Stimulated activated CD4-positive, alpha-beta T cell treated with anti-CD3 and anti-CD28 coated beads, Interleukin-12 subunit alpha, Interleukin-12 subunit beta, amount 100 ng/mL, for 24 hours (primary cell): Measurements from ENCODE around the gene COLEC12.
"Not testable (repeated sequence)": the region's sequence is repeated elsewhere in the genome, so short reads cannot be mapped to it uniquely, and the experiment has no call there.

Experiments used
- DNase-seq, 2 experiments: peaks; one replicate each; pipeline ENCODE4 v3.0.0-alpha.2; 2020; ENCODE audit warnings: low read depth in 2 of 2

Gene COLEC12

DNA sequence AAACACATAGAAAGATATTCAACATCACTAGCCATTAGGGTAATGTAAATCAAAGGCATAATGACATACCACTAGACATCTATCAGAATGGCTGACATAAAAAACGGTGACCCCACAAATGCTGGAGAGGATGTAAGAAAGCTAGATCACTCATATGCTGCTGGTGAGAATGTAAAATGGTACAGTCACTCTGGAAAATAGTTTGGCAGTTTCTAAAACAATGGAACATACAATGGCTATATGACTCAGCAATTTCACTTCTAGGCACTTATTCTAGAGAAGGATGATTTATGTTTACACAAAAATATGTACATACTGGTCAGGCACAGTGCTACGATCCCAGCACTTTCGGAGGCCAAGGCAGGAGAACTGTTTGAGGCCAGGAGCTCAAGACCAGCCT is 87.3 kb downstream of the COLEC12 start:
- no peak for DNase-seq

DNA sequence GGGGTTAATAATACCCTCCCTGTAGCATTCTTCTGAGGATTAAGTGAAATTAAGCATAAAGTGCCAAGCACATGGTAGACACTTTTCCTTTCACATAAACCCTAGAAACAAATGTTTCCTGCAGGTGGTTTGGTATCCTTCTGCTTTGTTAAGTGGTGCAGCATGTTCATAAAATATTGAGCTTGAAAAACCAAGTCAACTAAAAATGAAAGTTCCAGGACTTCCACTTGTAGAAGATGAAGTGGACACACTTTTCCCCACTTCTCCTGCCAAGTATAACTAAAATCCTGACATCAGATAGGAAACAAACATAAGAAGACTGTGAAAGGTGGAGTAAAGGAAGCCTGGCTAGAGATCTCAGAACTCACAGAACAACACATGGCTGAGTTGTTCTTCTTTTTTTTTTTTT is 90.5 kb downstream of the COLEC12 start:
- DNase-seq: no peak

DNA sequence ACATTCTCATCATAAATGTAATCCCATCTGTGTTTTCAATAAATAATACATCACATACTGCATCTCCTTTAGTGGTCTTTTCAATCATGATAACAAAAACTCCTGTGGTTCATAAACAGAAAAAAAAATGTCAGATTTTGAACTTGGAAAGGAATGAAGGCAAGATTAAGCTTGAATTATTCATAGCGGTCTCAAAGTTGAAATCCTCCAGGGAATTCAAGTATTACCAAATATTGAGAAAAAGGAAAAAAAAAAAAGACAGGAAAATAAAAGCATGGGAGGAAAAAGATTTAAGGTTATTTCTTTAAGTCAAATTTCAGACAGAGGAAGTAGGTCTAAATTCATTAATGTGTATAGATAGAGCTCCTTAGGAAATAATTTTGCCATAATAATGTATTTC is 92.1 kb downstream of the COLEC12 start:
- no peak for DNase-seq

DNA sequence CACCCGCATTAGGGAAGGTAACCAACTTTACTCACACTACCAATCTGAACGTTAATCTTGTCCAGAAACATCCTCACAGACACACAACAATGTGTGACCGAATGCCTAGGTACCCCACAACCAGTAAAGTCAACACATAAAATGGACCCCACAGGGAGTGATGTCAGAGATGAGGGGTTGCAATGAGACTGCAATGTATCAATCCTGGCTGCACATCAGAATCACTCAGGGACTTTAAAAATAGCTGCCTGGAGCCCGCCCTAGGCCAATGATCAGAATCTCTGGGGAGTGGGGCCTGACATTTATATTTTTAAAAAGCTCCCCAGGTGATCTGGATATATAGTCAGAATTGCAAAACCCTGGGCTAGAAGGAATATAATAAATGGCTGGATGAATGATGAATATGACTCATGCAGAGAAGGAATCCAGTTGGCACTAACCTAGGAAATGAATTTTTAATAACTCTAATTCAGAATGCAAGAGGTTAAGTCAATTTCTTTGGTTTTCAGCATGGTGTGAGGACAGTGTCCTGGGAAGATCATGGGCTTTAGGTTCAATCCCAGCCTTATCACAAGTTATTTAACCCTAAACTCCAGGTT is 92.8 kb downstream of the COLEC12 start:
- no peak for DNase-seq

- no peak for DNase-seq
Measured at GRCh38 chr18:407191-407590, 93.3 kb downstream of the COLEC12 start.

DNA sequence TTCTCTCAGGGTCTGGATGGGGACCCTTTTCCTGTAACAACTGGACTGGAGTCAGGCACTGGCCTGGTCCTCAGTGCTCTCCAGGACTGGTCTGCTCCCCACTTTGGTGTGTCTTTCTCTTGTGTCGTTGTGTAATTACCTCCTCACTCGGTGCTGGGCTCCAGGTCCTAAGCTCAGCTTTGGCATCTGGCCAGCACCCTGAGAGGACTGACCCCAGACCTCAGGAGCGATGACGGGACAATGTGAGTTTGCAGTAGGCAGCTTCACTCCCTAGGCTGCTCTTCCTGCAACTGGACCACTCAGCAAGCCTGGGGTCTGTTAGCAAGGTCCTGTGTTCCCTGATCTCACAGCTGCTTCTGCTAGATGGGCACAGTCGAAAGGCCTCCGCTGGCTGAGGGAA is 93.8 kb downstream of the COLEC12 start:
- DNase-seq: no peak

DNA sequence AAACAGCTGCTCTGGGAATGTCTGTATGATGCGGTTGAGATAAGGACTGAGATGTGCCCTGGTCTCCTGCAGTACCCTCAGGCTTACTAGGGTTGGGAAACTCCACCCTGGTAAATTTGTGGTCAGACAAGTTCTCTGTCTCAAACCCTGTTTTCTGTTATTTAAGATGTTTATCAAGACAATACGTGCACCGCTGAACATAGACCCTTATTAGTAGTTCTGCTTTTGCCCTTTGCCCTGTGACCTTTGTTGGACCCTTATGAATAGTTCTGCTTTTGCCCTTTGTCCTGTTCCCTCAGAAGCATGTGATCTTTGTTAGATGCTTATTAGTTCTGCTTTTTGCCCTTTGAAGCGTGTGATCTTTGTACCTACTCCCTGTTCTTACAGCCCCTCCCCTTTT is 95.5 kb downstream of the COLEC12 start:
- not testable (repeated sequence) for DNase-seq

DNA sequence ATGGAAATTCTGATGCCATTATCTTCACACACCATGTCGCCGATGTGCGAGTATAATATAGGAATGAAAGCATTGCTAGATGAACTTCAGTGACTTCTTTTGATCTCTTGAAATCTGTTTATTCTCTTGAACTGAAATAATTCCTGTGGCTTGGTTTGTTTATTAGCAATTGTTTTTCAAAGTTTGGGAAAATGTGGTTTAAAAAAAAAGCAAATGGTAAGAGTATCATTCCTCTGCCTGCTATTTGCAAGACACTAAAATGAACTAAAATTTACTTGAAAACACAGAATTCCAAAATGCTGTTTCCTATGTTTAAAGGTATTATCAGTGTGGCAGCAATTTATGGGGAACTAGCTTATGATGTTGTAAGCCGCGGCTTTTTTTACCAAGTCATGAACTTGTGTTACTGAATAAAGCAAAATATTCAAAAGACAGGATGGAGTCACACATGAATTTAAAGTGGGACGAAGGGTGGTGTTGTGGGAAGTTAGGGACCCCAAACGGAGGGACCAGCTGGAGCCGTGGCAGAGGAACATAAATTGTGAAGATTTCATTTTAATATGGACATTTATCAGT is 96.4 kb downstream of the COLEC12 start:
- no peak for DNase-seq

GRCh38 chr18:402129-402528 is 98.4 kb downstream of the COLEC12 start:
- DNase-seq: no peak

DNA sequence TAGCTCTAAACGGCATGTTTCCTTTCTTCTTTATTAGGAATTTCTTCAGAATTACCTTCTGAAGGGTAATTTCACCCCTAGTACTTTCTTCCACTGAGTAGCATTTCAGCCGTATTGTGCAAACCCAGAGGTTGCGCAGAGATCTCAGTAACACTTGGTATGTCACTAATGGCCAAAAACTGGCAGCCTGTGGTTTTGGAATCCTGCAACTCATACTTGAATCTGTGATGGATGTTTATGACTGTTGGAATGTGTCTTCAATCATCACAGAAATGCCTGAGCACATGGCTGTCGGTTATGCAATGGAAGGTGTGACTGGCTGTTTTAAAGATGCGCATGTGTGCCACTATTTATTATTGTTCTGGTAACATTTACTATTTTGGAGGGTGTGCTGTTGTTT is 100.0 kb downstream of the COLEC12 start:
- no peak for DNase-seq

GRCh38 chr18:399631-400135 is 100.8 kb downstream of the COLEC12 start:
- DNase-seq: no peak

DNA sequence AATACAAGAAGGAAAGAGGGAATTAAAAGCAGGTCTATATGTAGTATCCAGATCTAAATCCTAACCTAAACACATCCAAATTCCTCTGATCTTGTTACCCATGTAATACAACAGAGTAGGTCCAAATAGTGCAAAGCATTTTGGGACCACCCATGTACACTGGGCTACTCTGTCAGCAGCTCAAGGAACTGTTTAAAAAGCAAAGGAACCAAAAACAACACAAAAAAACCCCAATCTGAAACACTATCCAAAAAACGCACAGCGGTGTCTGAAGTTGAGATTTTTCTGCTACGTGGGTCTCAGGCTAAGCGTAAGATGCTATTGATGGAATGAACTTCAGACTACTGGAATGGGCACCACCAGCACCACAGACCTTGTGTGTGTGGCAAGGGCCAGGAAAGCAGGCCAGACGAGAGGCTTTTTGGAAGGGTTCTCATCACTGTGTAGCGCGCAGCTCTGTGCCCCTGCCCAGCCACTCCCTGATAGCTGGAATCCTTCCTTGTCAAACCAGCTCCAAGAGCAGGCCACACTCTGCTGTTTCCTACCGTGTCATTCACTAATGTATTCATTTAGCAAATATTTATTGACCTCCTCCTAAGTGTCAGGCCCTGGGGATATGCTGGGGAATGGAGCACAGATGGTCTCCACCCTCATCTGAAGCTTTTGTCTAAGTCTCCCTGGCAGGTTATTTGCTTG is 101.4 kb downstream of the COLEC12 start:
- DNase-seq: no peak

DNA sequence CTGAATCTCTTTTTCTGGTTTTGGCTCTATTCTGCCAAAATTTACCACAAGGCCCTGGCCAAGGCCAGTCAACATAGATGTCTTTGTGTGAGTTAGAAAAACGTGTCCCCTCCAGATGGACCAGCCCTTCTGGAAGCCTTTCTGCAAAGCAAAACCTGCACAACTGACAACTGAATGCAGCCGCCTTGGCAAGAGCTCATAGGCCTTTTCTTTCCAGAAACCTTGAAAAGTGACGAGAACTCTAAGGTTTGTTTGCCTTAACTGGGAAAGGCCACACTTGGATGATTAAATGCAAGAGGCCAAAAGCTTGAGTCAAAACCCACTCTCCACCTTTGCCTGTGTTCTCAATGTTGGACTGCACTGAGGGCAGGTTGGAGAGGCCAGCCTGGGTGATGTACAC is 103.9 kb downstream of the COLEC12 start:
- DNase-seq: no peak

- DNase-seq: no peak
Measured at GRCh38 chr18:396251-396555, 104.3 kb downstream of the COLEC12 start.

- no peak for DNase-seq
Measured at GRCh38 chr18:395456-396250, 104.8 kb downstream of the COLEC12 start.

DNA sequence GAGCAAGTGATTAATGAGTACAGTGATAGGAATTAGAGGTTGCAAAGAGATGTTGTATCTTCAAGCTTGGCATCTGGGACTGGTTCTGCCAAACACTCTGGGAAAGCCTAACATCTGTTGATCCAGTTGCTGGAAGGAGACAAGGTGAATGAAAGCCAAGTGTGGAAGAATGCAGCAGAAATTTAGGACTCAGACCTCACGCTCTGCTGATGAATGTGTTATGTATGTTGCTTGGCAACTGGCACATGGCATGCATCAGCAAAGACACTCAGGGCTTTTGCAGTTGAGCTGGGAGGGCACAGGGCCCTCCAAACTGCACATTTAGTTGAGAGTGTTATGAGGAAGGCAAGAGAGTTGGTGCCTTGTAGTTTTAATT is 105.5 kb downstream of the COLEC12 start:
- no peak for DNase-seq

- DNase-seq: no peak
Measured at GRCh38 chr18:394262-394986, 106.1 kb downstream of the COLEC12 start.

- DNase-seq: no peak
Measured at GRCh38 chr18:393574-393957, 106.9 kb downstream of the COLEC12 start.

GRCh38 chr18:392928-393573 is 107.5 kb downstream of the COLEC12 start:
- no peak for DNase-seq

DNA sequence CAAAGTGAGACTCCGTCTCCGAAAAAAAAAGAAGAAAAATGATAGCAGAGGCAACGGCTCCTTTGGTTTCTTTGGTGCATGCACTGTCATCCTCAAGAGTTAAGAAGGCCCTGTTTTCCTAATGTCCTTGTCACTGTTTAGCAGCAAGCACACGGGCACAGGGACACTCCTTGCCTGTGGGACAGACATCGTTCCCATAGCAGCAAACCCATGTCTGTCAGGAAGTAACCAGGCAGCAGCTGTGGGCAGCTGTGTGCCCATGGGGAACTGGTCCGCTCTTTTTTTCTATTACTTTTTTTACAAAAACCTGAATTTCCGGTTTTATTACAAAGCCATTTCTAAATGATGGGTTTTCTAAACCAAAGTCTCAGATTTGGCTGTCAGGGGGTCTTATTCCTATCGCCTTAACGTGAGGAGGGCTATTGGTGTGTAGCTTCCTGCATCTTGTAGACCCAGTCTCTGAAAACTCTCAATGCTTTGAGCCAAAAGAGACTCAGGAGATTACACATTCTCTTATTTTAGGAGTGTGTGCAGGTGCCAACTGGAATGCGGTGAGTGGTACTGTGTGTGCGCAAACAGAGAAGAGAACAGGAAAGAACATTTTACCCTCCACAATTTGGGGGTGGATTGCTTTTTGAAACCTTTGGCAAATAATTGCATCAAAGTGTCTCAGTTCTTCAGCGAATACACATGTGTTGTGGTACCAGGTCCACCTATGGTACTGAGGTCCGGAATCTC is 109.6 kb downstream of the COLEC12 start:
- DNase-seq: no peak
